HepG2 (cell line): ENCODE data around the gene EMILIN1. TPM values are rescaled to one million over a fixed set of nuclear protein-coding genes. Genes with fewer than 3 reads are reported as not detected.

Source experiments
- ATAD3A ChIP-seq: sonication (generic); formaldehyde crosslinking; IDR thresholded peaks from 2 replicates; pipeline ENCODE4 v1.4.0; 2020; ENCODE audit warnings: missing genetic modification reagents
- DMAP1 ChIP-seq: IDR thresholded peaks from 2 replicates; pipeline ENCODE4 v1.6.1; 2016
- GMEB2 ChIP-seq: IDR thresholded peaks from 2 replicates; pipeline ENCODE4 v1.6.1; 2016; ENCODE audit warnings: missing biosample characterization, missing genetic modification reagents, low read depth
- HDAC2 ChIP-seq: sonication (generic); formaldehyde crosslinking; IDR thresholded peaks from 2 replicates; pipeline ENCODE4 v1.4.0; 2020; ENCODE audit warnings: missing genetic modification reagents
- HOXD1 ChIP-seq: sonication (generic); formaldehyde crosslinking; IDR thresholded peaks from 2 replicates; pipeline ENCODE4 v1.5.0; 2020; ENCODE audit warnings: missing genetic modification reagents
- POGZ ChIP-seq: sonication (generic); formaldehyde crosslinking; IDR thresholded peaks from 2 replicates; pipeline ENCODE4 v1.4.0; 2020; ENCODE audit warnings: mild to moderate bottlenecking, missing genetic modification reagents
- RAD21 ChIP-seq: fragments of 450-650 bp; formaldehyde crosslinking; IDR thresholded peaks from 2 replicates; pipeline ENCODE4 v1.5.0; 2020; ENCODE audit warnings: mild to moderate bottlenecking
- REPIN1 ChIP-seq: sonication (generic); formaldehyde crosslinking; IDR thresholded peaks from 2 replicates; pipeline ENCODE4 v1.8.0; 2022; ENCODE audit warnings: missing genetic modification reagents, low read depth, mild to moderate bottlenecking, borderline replicate concordance
- REXO4 ChIP-seq: sonication (generic); formaldehyde crosslinking; IDR thresholded peaks from 2 replicates; pipeline ENCODE4 v1.8.0; 2022; ENCODE audit warnings: missing genetic modification reagents, mild to moderate bottlenecking, borderline replicate concordance
- SMAD3 ChIP-seq: sonication (generic); formaldehyde crosslinking; IDR thresholded peaks from 2 replicates; pipeline ENCODE4 v1.4.0; 2020; ENCODE audit warnings: missing genetic modification reagents
- TBL1XR1 ChIP-seq: fragments of 150-350 bp; IDR thresholded peaks from 2 replicates; pipeline ENCODE4 v1.6.1; 2014; ENCODE audit warnings: borderline replicate concordance, low read length; ENCODE audit not compliant: partially characterized antibody
- TBX2 ChIP-seq: sonication (generic); formaldehyde crosslinking; IDR thresholded peaks from 2 replicates; pipeline ENCODE4 v1.5.0; 2020; ENCODE audit warnings: missing genetic modification reagents, mild to moderate bottlenecking, borderline replicate concordance
- TFDP2 ChIP-seq: sonication (generic); formaldehyde crosslinking; IDR thresholded peaks from 2 replicates; pipeline ENCODE4 v1.4.0; 2020; ENCODE audit warnings: missing genetic modification reagents
- ZBTB49 ChIP-seq: sonication (generic); formaldehyde crosslinking; IDR thresholded peaks from 2 replicates; pipeline ENCODE4 v1.4.0; 2020; ENCODE audit warnings: missing genetic modification reagents, borderline replicate concordance
- ZNF33A ChIP-seq: sonication (generic); formaldehyde crosslinking; IDR thresholded peaks from 2 replicates; pipeline ENCODE4 v1.5.1; 2020; ENCODE audit warnings: missing genetic modification reagents, mild to moderate bottlenecking, moderate library complexity, borderline replicate concordance
- ZNF883 ChIP-seq: sonication (generic); formaldehyde crosslinking; IDR thresholded peaks from 2 replicates; pipeline ENCODE4 v1.5.1; 2020; ENCODE audit warnings: mild to moderate bottlenecking, missing genetic modification reagents; ENCODE audit errors: not compliant biosample characterization
- polyA plus RNA-seq, 8 experiments: library from polyadenylated mRNA; depleted of rRNA in 3 of 8; stranded (reverse) in 7 of 8; unstranded in 1 of 8; fragments of >200 nt; fragmentation: Illumina TruSeq in 4 of 8; extraction: Trizol in 4 of 8; gene quantifications; 2 replicates each; pipeline versions ENCODE4 v1.2.1 to v1.2.3, GENCODE V29; 2011 to 2016; ENCODE audit warnings: low read depth in 4 of 8, missing spikeins in 1 of 8, mixed read lengths in 1 of 8; ENCODE audit not compliant: insufficient read depth in 1 of 8
- total RNA-seq, 5 experiments: library from RNA; depleted of rRNA; stranded (reverse); fragments of >200 nt; fragmentation: Illumina TruSeq; extraction: Trizol; gene quantifications; 2 replicates each; pipeline ENCODE4 v1.2.3, GENCODE V29; 2016; ENCODE audit warnings: low read depth in 1 of 5
- TF ChIP-seq, protein P1 (sequence below): fragments of 450-650 bp; IDR thresholded peaks from 2 replicates; pipeline ENCODE4 v1.6.1; 2016
- TF ChIP-seq, protein P2 (sequence below): sonication (generic); formaldehyde crosslinking; IDR thresholded peaks from 2 replicates; pipeline ENCODE4 v1.4.0; 2020; ENCODE audit warnings: missing genetic modification reagents, borderline replicate concordance

Gene EMILIN1
- total and polyA plus RNA-seq, 2 of the 13 experiments (the other 11 are each of a cell fraction or from before 2014, with no cell fraction given), result 8.1 to 9.7 TPM

DNA sequence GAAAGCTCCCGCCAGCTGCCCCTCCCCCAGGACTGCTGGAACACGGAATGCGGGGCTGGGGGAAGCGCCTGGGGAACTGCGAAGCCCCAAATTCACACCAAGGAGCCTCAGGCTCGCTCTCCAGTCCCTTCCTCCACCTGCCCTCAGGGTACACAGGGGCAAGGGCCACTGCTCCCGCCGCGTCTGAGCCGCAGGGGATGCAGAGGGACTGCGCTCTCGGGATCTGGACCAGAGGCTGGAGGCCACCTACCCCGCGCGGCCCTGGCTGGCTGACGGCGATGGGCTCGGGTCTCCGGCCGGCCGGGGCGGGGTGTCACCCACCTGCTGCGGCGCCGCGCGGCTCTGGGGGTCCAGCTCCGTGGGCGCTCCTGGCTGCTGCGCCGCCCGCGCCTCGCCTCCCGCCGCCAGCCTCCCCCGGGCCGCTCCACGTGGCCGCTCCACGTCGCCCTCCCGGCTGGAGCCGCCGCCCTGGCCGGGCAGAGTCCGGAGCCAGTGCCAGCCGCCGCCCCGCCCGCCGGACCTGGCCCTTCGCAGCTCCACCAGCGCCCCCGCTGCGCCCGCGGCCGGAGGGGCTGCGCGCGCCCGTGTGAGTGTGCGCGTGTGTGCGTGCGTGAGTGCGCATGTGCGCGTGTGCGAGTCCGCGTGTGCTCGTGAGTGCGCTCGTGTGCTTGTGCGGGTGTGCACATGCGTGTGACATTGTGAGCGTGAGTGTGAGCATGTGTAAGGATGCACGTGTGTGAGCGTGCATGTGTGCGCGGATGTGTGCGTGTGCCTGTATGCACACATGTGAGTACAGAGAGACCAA is 40.3 kb downstream of the EMILIN1 start, which contains the start of gene CGREF1 (continued):
- TF ChIP-seq GMEB2, result no peak
- no peak for TF ChIP-seq ZBTB49
- no peak for TF ChIP-seq ATAD3A
- TF ChIP-seq ZNF883 (CRISPR knock-in tag), result no peak
- no peak for TF ChIP-seq HOXD1 (CRISPR knock-in tag)
- no peak; the same call in 1 of the 2 replicates for TF ChIP-seq REXO4
- TF ChIP-seq RAD21 (CRISPR knock-in tag), result no peak
- no peak for TF ChIP-seq REPIN1
- TF ChIP-seq, protein P1, sequence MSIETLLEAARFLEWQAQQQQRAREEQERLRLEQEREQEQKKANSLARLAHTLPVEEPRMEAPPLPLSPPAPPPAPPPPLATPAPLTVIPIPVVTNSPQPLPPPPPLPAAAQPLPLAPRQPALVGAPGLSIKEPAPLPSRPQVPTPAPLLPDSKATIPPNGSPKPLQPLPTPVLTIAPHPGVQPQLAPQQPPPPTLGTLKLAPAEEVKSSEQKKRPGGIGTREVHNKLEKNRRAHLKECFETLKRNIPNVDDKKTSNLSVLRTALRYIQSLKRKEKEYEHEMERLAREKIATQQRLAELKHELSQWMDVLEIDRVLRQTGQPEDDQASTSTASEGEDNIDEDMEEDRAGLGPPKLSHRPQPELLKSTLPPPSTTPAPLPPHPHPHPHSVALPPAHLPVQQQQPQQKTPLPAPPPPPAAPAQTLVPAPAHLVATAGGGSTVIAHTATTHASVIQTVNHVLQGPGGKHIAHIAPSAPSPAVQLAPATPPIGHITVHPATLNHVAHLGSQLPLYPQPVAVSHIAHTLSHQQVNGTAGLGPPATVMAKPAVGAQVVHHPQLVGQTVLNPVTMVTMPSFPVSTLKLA, result peak; percentile 89
- no peak; the same call in 1 of the 2 replicates for TF ChIP-seq TFDP2 (CRISPR knock-in tag)
- TF ChIP-seq TBX2, result no peak
- no peak for TF ChIP-seq SMAD3 (CRISPR knock-in tag)
- no peak for TF ChIP-seq ZNF33A (CRISPR knock-in tag)
- TF ChIP-seq TBL1XR1, result no peak
- no peak for TF ChIP-seq HDAC2 (CRISPR knock-in tag)
- TF ChIP-seq POGZ (CRISPR knock-in tag), result no peak
- TF ChIP-seq DMAP1 (CRISPR knock-in tag), result peak; percentile 19; the same call in 1 of the 2 replicates
- TF ChIP-seq, protein P2, sequence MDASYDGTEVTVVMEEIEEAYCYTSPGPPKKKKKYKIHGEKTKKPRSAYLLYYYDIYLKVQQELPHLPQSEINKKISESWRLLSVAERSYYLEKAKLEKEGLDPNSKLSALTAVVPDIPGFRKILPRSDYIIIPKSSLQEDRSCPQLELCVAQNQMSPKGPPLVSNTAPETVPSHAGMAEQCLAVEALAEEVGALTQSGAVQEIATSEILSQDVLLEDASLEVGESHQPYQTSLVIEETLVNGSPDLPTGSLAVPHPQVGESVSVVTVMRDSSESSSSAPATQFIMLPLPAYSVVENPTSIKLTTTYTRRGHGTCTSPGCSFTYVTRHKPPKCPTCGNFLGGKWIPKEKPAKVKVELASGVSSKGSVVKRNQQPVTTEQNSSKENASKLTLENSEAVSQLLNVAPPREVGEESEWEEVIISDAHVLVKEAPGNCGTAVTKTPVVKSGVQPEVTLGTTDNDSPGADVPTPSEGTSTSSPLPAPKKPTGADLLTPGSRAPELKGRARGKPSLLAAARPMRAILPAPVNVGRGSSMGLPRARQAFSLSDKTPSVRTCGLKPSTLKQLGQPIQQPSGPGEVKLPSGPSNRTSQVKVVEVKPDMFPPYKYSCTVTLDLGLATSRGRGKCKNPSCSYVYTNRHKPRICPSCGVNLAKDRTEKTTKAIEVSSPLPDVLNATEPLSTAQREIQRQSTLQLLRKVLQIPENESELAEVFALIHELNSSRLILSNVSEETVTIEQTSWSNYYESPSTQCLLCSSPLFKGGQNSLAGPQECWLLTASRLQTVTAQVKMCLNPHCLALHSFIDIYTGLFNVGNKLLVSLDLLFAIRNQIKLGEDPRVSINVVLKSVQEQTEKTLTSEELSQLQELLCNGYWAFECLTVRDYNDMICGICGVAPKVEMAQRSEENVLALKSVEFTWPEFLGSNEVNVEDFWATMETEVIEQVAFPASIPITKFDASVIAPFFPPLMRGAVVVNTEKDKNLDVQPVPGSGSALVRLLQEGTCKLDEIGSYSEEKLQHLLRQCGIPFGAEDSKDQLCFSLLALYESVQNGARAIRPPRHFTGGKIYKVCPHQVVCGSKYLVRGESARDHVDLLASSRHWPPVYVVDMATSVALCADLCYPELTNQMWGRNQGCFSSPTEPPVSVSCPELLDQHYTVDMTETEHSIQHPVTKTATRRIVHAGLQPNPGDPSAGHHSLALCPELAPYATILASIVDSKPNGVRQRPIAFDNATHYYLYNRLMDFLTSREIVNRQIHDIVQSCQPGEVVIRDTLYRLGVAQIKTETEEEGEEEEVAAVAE (CRISPR knock-in tag), result no peak
